ENCODE data around the gene THOC6. TPM values are rescaled to one million over a fixed set of nuclear protein-coding genes. Genes with fewer than 3 reads are reported as not detected.

Gene THOC6
- total RNA-seq, 4 donors from 2014 or later: 10.1 to 42.8 (median 17.6) TPM

GRCh38 chr16:2986623-2987188 lies 37.1 kb upstream of the THOC6 start:
- no peaks in the 10 kb centered on the region for H3K36me3 ChIP-seq
- no peak overlapping the region for H3K27ac ChIP-seq
- no peak for DNase-seq
- TF ChIP-seq POLR2AphosphoS5 (IDR thresholded peaks at IDR 0.05) (no peak), POLR2A (IDR thresholded peaks at IDR 0.05) (no peak), EP300 (IDR thresholded peaks at IDR 0.05; ENCODE audit: low read depth) (no peak), CTCF (IDR thresholded peaks at IDR 0.05) (no peak)
- in situ Hi-C loops (cut with MboI; ENCODE audit: low pct_ligation_motif_present in 1 of 4, low pct_unique_long_range_greater_than_20kb in 1 of 4, low sequenced_read_pairs in 3 of 4): no loop called here
- no peak overlapping the region for H3K4me3 ChIP-seq
- peaks cover 5% of the 10 kb centered on the region for H3K27me3 ChIP-seq
- intact Hi-C loops (cut with DNase I; ENCODE audit: low total_unique reads): no loop called here
- WGBS, 2 donors (ENCODE audit: low coverage in 1 of 2): 76% methylated on average over 14 of the region's 17 CpGs; no CpG with 5 or more reads in 1 of the 2 donors
- peaks cover 0 to 17% (median 11%) of the 10 kb centered on the region in 4 donors for H3K4me1 ChIP-seq
- H3K9me3 ChIP-seq: no peaks in the 10 kb centered on the region

GRCh38 chr16:2987286-2987685 lies 36.5 kb upstream of the THOC6 start:
- Histone ChIP-seq H3K27ac (no peak overlapping the region), H3K27me3 (peaks cover 5% of the 10 kb centered on the region), H3K4me1 (peaks cover 0 to 17% (median 11%) of the 10 kb centered on the region in 4 donors), H3K9me3 (no peaks in the 10 kb centered on the region), H3K4me3 (no peak overlapping the region), H3K36me3 (no peaks in the 10 kb centered on the region)
- in situ Hi-C loops (cut with MboI; ENCODE audit: low pct_ligation_motif_present in 1 of 4, low pct_unique_long_range_greater_than_20kb in 1 of 4, low sequenced_read_pairs in 3 of 4): no loop called here
- intact Hi-C loops (cut with DNase I; ENCODE audit: low total_unique reads): no loop called here
- WGBS, 2 donors (ENCODE audit: low coverage in 1 of 2): 83% methylated on average over 9 of the region's 9 CpGs; no CpG with 5 or more reads in 1 of the 2 donors
- DNase-seq: no peak
- TF ChIP-seq POLR2AphosphoS5 (IDR thresholded peaks at IDR 0.05) (no peak), CTCF (IDR thresholded peaks at IDR 0.05) (no peak), EP300 (IDR thresholded peaks at IDR 0.05; ENCODE audit: low read depth) (no peak), POLR2A (IDR thresholded peaks at IDR 0.05) (no peak)

- no peaks in the 10 kb centered on the region for H3K36me3 ChIP-seq
Measured at GRCh38 chr16:2987833-2988232, 36.0 kb upstream of the THOC6 start.

GRCh38 chr16:2988590-2989099 lies 35.2 kb upstream of the THOC6 start:
- intact Hi-C loops (cut with DNase I; ENCODE audit: low total_unique reads): no loop called here
- in situ Hi-C loops (cut with MboI; ENCODE audit: low pct_ligation_motif_present in 1 of 4, low pct_unique_long_range_greater_than_20kb in 1 of 4, low sequenced_read_pairs in 3 of 4): no loop called here
- Histone ChIP-seq H3K27ac (no peak overlapping the region), H3K27me3 (peaks cover 5% of the 10 kb centered on the region), H3K4me3 (no peak overlapping the region), H3K36me3 (no peaks in the 10 kb centered on the region), H3K9me3 (no peaks in the 10 kb centered on the region), H3K4me1 (peaks cover 0 to 12% (median 8%) of the 10 kb centered on the region in 4 donors)
- no peak for TF ChIP-seq POLR2A (IDR thresholded peaks at IDR 0.05)
- TF ChIP-seq POLR2AphosphoS5 (IDR thresholded peaks at IDR 0.05): no peak
- no peak for TF ChIP-seq EP300 (IDR thresholded peaks at IDR 0.05; ENCODE audit: low read depth)
- no peak for TF ChIP-seq CTCF (IDR thresholded peaks at IDR 0.05)
- WGBS, 2 donors (ENCODE audit: low coverage in 1 of 2): 69 to 100% methylated on average over 2 to 8 of the region's 8 CpGs
- no peak for DNase-seq

More at GRCh38 chr16:2987833-2988232, 36.0 kb upstream of the THOC6 start:
- H3K27ac ChIP-seq: no peak overlapping the region
- 69% methylated on average over 5 of the region's 8 CpGs; no CpG with 5 or more reads in 1 of the 2 donors for WGBS, 2 donors (ENCODE audit: low coverage in 1 of 2)
- peaks cover 5% of the 10 kb centered on the region for H3K27me3 ChIP-seq
- peaks cover 0 to 17% (median 11%) of the 10 kb centered on the region in 4 donors for H3K4me1 ChIP-seq
- no peak for DNase-seq
- in situ Hi-C loops (cut with MboI; ENCODE audit: low pct_ligation_motif_present in 1 of 4, low pct_unique_long_range_greater_than_20kb in 1 of 4, low sequenced_read_pairs in 3 of 4) (no loop called here), intact Hi-C loops (cut with DNase I; ENCODE audit: low total_unique reads) (no loop called here)
- H3K9me3 ChIP-seq: no peaks in the 10 kb centered on the region
- TF ChIP-seq EP300 (IDR thresholded peaks at IDR 0.05; ENCODE audit: low read depth) (no peak), POLR2AphosphoS5 (IDR thresholded peaks at IDR 0.05) (no peak), CTCF (IDR thresholded peaks at IDR 0.05) (no peak), POLR2A (IDR thresholded peaks at IDR 0.05) (no peak)
- H3K4me3 ChIP-seq: no peak overlapping the region

All from transverse colon (tissue), 4 donors.